NCI-H524 treated with DMSO at 0.1 percent for 48 hours (cell line): Measurements from ENCODE around the gene SHQ1.
"Not testable (repeated sequence)": the region's sequence is repeated elsewhere in the genome, so short reads cannot be mapped to it uniquely, and the experiment has no call there.

Source experiments
- DNase-seq: peaks from one replicate; lab custom pipeline; 2025; lab: John Stamatoyannopoulos, UW

Gene SHQ1

GRCh38 chr3:72800869-72801268, 47.4 kb downstream of the SHQ1 start:
- DNase-seq = no peak

- no peak for DNase-seq
Measured at GRCh38 chr3:72798552-72799195, 49.6 kb downstream of the SHQ1 start.

- DNase-seq = peak; percentile 64
Measured at GRCh38 chr3:72797773-72798543, 50.3 kb downstream of the SHQ1 start.

- DNase-seq = no peak
Measured at GRCh38 chr3:72794079-72794478, 54.2 kb downstream of the SHQ1 start.

- peak; percentile 73 for DNase-seq
Measured at GRCh38 chr3:72791161-72791560, 57.1 kb downstream of the SHQ1 start.

- DNase-seq = no peak
Measured at GRCh38 chr3:72789786-72790185, 58.5 kb downstream of the SHQ1 start.

- not testable (repeated sequence) for DNase-seq
Measured at GRCh38 chr3:72788232-72788631, 60.0 kb downstream of the SHQ1 start.

- DNase-seq = no peak
Measured at GRCh38 chr3:72786668-72787067, 61.6 kb downstream of the SHQ1 start.

- no peak for DNase-seq
Measured at GRCh38 chr3:72784226-72784625, 64.0 kb downstream of the SHQ1 start.

GRCh38 chr3:72782521-72782920, 65.7 kb downstream of the SHQ1 start:
- peak; percentile 40 for DNase-seq

GRCh38 chr3:72769758-72770540, 78.3 kb downstream of the SHQ1 start:
- DNase-seq = no peak

GRCh38 chr3:72768936-72769335, 79.3 kb downstream of the SHQ1 start:
- DNase-seq = peak; percentile 85

- no peak for DNase-seq
Measured at GRCh38 chr3:72768481-72768880, 79.8 kb downstream of the SHQ1 start.

GRCh38 chr3:72768006-72768441, 80.2 kb downstream of the SHQ1 start:
- DNase-seq = no peak

GRCh38 chr3:72766866-72767265, 81.4 kb downstream of the SHQ1 start:
- no peak for DNase-seq

- DNase-seq = no peak
Measured at GRCh38 chr3:72763751-72764440, 84.3 kb downstream of the SHQ1 start.

GRCh38 chr3:72761410-72761809, 86.8 kb downstream of the SHQ1 start:
- no peak for DNase-seq

GRCh38 chr3:72760225-72760624, 88.0 kb downstream of the SHQ1 start:
- no peak for DNase-seq

- no peak for DNase-seq
Measured at GRCh38 chr3:72756900-72757299, 91.3 kb downstream of the SHQ1 start.

- no peak for DNase-seq
Measured at GRCh38 chr3:72754582-72754981, 93.7 kb downstream of the SHQ1 start.

GRCh38 chr3:72753495-72753894, 94.8 kb downstream of the SHQ1 start:
- no peak for DNase-seq

- DNase-seq = no peak
Measured at GRCh38 chr3:72750405-72750965, 97.8 kb downstream of the SHQ1 start.
